Left colon (tissue), 2 donors: ENCODE data around the gene FCER2. TPM values are rescaled to one million over a fixed set of nuclear protein-coding genes. Genes with fewer than 3 reads are reported as not detected.

Source experiments
- ATAC-seq: fragments of 200-7000 bp; cut with Tn5 transposase; one replicate; pipeline ENCODE4 v1.9.1; 2020; ENCODE audit warnings: mild to moderate bottlenecking, moderate library complexity
- DNase-seq, 2 donors: peaks; one replicate each; pipeline ENCODE4 v3.0.0-alpha.2; 2020
- intact Hi-C, 2 donors: fragments of 100-400 bp; cut with DNase I in 1 of 2; cut with micrococcal nuclease in 1 of 2; formaldehyde crosslinking; loops; one replicate each; pipeline versions ENCODE4 v1.11.2 to v1.14.0; 2022; cut with DNase I, micrococcal nuclease
- total RNA-seq, 2 donors: library from RNA; stranded (reverse); fragmentation: NEBNext Ultra II Directional; extraction: Animal tissue kit (Norgen Biotek cat#: 25700); gene quantifications; one replicate each; pipeline ENCODE4 v1.2.1, GENCODE V29; 2021
- donor health status: DM: no; HTN: no; CAD: no.
- donor health status: DM: yes; HTN: yes; CAD: no.

FCER2 gene
- total RNA-seq, 2 donors from 2014 or later: 0.27 to 0.64 TPM

DNA sequence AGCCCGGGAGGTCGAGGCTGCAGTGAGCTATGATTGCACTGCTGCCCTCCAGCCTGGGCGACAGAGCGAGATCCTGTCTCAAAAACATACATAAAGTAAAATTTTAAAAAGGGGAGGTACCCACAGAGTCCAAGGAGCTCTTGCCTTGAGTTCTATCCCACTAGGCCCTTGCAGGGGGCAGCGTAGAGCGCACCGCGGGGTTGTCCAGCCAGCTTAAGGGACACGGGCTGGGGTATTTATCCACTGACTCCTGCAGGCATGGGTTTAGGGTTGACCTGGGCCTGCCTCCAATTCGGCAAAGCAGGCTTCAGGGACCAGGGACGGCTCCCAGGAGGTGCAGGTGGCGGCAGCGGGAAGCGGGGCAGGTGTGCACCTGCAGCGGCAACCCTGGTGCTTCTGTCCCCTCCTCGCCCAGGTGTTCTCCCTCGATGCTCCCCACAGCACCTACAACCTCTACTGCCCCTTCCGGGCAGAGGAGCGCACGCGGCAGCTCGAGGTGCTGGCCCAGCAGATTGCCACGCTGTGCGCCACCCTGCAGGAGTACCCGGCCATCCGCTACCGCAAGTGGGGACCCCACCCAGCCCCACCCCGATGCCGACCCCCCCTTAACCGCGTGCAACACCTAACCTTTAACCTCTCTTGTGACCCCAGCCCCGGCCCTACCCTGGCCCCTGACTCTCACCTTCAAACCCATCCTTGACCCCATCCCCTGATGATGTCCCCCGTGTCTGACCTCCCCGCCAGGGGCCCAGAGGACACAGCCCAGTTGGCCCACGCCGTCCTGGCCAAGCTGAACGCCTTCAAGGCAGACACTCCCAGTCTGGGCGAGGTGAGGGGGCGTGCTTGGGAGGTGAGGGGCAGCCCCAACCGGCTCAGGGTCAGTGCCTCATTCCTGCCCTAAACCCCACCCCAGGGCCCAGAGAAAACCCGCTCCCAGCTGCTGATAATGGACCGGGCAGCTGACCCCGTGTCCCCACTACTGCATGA is 60.3 kb downstream of the FCER2 start:
- no peak for ATAC-seq
- no peak for DNase-seq
- intact Hi-C loops: no loop called here

DNA sequence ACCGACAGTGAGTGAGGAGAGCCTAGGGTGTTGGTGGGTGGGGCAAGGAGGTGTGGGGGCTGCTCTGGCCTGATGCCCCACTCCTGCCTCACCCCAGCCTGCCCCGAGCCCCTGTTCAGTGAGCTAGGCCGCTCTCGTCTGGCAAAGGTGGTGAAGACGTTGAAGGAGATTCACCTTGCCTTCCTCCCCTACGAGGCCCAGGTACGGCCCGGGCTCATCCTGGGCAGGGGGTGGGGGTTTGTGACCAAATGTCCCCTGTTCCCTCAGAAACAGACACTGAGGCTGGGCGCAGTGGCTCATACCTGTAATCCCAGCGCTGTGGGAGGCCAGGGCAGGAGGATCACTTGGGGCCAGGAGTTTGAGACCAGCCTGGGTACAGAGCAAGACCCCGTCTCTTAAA is 61.1 kb downstream of the FCER2 start:
- no peak for ATAC-seq
- no peak for DNase-seq
- intact Hi-C loops: no loop called here

DNA sequence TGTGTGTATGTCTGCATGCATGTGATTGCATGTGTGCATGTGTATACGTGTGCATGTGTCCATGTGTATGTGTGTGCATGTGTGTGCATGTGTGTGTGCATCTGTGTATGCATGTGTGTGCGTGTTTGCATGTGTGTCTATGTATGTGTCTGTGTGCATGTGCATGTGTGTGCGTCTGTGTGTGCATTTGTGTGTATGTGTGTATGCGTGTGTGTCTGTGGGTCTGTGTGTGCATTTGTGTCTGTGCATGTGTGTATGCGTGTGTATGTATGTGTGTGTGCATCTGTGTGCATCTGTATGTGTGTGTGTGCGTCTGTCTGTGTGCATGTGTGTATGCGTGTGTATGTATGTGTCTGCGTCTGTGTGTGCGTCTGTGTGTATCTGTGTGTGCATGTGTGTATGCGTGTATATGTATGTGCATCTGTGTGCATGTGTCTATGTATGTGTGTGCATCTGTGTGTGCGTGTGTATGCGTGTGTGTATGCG is 62.0 kb downstream of the FCER2 start:
- no peak for DNase-seq
- ATAC-seq: no peak
- intact Hi-C loops: no loop called here

DNA sequence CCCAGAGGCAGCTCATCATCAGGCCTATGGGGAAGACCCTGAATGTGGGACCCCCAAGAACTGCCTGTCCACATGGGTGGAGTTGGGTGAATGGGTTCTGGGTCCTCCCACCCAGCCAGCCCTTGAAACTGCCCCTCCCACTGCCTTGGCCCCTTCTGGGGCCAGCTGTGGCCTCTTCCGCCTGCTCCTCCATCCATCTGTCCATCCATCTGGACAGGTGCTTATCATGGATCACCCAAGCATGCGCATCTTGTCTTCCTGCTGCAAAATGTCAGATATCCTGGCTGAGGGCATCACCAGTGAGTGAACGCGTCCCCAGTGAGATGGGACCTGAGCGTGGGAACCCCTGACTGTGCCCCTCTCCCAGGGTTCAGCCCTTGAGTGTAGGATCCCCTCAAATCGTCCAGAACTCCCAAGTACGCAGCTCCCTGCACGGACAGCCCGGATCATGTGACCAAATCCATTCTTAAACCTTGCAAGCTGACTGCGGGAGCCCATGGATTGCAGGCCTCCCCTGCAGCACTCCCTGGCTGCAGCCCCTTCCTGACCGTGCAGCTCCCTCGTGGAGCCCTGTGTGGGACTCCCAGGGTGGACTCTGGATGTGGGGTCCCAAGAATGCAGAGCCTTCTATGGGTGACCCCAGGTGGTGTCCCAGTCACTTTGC is 63.0 kb downstream of the FCER2 start:
- intact Hi-C loops: no loop called here
- DNase-seq (no peak), ATAC-seq (no peak)

Other genes with a start within 250 kb of the FCER2 start
- 10 to 100 TPM in 1 of 2 donors, 1 to 10 TPM in 1; 9.0 to 10.8 TPM for gene PEX11G, start 213.1 kb downstream of the FCER2 start, total RNA-seq
- gene ZNF358, start 186.0 kb downstream of the FCER2 start, total RNA-seq: 10 to 100 TPM; 37.8 to 56.2 TPM
- gene MCOLN1, start 179.5 kb downstream of the FCER2 start, total RNA-seq: 10 to 100 TPM; 22.2 to 31.6 TPM
- gene PNPLA6, start 166.4 kb downstream of the FCER2 start, total RNA-seq: 100 to 1,000 TPM in 1 of 2 donors, 10 to 100 TPM in 1; 87.8 to 107 TPM
- gene CAMSAP3, start 106.3 kb downstream of the FCER2 start, total RNA-seq: 10 to 100 TPM; 51.1 to 52.4 TPM
- 10 to 100 TPM; 23.6 to 29.4 TPM for gene XAB2, start 72.6 kb downstream of the FCER2 start, total RNA-seq
- 100 to 1,000 TPM; 100 to 123 TPM for gene PET100, start 72.3 kb downstream of the FCER2 start, total RNA-seq
- under 1 TPM in 1 of 2 donors, not detected in 1; 0.73 TPM for gene PCP2, start 68.4 kb downstream of the FCER2 start, total RNA-seq
- 100 to 1,000 TPM; 186 to 209 TPM for gene STXBP2, start 65.0 kb downstream of the FCER2 start, total RNA-seq
- gene RETN, start 33.1 kb downstream of the FCER2 start, total RNA-seq: not detected
- not detected for gene MCEMP1, start 25.0 kb downstream of the FCER2 start, total RNA-seq
- gene TRAPPC5, start 21.3 kb downstream of the FCER2 start, total RNA-seq: 100 to 1,000 TPM; 107 to 108 TPM
- gene CLEC4G, start 30.0 kb upstream of the FCER2 start, total RNA-seq: 1 to 10 TPM in 1 of 2 donors, not detected in 1; 1.3 TPM
- gene CD209, start 45.4 kb upstream of the FCER2 start, total RNA-seq: 10 to 100 TPM in 1 of 2 donors, 1 to 10 TPM in 1; 2.6 to 12.1 TPM
- not detected for gene CLEC4M, start 61.1 kb upstream of the FCER2 start, total RNA-seq
- gene EVI5L, start 128.1 kb upstream of the FCER2 start, total RNA-seq: 10 to 100 TPM; 10.5 to 13.1 TPM
- under 1 TPM; 0.22 to 0.46 TPM for gene PRR36, start 172.3 kb upstream of the FCER2 start, total RNA-seq
- 1 to 10 TPM; 2.7 to 3.1 TPM for gene LRRC8E, start 186.4 kb upstream of the FCER2 start, total RNA-seq
- gene MAP2K7, start 201.7 kb upstream of the FCER2 start, total RNA-seq: 10 to 100 TPM; 27.0 to 29.2 TPM
- gene TGFBR3L, start 212.7 kb upstream of the FCER2 start, total RNA-seq: under 1 TPM in 1 of 2 donors, not detected in 1; 0.53 TPM
- 10 to 100 TPM; 10.6 to 17.7 TPM for gene SNAPC2, start 218.2 kb upstream of the FCER2 start, total RNA-seq
- 1 to 10 TPM in 1 of 2 donors, under 1 TPM in 1; 0.61 to 5.1 TPM for gene CTXN1, start 224.0 kb upstream of the FCER2 start, total RNA-seq
- gene TIMM44, start 241.5 kb upstream of the FCER2 start, total RNA-seq: 10 to 100 TPM; 54.1 to 69.1 TPM